NK-92 treated with Interleukin-12 subunit alpha and Interleukin-12 subunit beta, amount 100 ng/mL, for 24 hours (cell line): Measurements from ENCODE around the gene CD28.

Source experiments
- DNase-seq: peaks from one replicate; lab custom pipeline; 2025; lab: John Stamatoyannopoulos, UW

CD28 gene

GRCh38 chr2:203706403-203706802 is at the start of gene CD28:
TSS of gene CD28 (plus strand) at chr2:203706639. CDS start at chr2:203706697, 58 bp downstream.
- peak; percentile 92 for DNase-seq

DNA sequence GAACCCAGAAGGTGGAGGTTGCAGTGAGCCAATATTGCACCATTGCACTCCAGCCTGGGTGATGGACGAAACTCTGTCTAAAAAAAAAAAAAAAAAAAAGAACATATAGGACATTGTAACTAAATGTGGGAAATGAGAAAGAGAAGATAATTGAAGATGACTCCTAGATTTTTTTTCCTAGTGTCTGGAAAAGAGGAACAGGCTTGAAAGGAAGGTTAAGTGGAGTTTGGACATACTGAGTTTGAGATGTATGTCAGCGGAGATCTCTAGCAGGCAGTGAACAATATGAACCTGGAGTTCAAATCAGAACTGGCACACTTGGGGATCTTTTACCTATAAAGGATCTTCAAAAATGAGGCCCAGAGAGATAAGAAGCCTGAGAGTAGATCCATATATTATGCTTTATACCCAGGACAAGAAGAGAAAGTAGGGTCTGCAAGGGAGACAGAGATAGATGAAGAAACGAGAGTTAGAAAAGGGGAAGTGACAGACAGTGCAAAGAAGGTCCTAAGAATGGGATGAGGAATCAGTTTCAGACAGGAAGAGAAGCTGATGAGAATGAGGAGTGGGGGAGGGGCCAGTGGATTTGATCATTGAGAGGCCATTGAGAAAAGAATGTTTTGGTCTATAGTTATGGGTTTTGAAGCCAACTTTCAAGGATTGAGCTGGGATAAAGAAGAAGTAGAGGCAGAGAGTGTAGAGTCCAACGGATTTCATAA is 46.9 kb upstream of the CD28 start:
- DNase-seq, result no peak

DNA sequence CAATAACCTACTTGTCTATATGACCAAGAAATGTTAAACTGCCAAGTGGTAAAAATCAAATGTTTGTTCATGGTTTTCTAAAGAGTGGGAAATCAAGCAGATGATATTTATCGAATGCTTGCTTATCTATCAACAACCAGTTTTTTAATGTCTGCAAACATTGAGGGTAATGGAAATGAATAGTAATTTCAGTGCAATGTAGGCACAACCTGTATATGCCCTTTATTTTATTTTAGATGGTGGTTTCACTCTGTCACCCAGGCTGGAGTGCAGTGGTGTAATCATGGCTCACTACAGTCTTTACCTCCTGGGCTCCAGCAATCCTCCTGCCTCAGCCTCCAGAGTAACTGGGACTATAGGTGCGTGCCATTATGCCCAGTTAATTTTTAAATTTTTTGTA is 46.0 kb upstream of the CD28 start:
- DNase-seq, result no peak

DNA sequence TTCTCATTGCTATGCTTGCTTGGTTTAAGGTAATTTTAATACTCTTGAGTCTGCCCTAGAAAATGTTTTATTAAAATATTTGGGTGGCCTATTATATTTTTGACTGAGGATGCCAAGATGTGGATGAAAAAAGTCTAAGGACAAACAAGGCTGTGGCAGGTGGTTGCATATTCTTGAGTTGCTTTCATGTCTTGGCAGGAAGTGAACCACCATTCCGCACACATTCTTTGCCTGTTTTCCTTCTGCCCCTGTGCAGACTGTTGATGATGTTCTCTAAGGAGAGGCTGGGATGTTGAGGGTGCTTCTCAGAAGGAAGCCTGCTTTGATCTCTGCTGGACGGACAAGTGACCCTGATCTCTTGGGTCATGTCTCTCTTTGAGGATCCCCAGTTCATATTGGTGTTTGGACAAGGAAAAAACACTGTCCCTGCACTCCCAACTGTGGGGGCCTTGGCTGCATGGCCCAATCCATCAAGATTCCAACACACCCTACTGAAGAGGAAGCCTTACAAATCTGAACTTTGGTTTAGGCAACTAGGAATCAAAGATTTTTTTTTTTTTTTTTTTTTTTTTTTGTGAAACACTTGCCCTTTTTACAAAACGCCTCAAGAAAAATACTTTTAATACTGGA is 45.0 kb upstream of the CD28 start:
- no peak for DNase-seq

- no peak for DNase-seq
Observed at GRCh38 chr2:203662487-203662886, 44.0 kb upstream of the CD28 start.

- no peak for DNase-seq
Observed at GRCh38 chr2:203662951-203663350, 43.5 kb upstream of the CD28 start.

DNA sequence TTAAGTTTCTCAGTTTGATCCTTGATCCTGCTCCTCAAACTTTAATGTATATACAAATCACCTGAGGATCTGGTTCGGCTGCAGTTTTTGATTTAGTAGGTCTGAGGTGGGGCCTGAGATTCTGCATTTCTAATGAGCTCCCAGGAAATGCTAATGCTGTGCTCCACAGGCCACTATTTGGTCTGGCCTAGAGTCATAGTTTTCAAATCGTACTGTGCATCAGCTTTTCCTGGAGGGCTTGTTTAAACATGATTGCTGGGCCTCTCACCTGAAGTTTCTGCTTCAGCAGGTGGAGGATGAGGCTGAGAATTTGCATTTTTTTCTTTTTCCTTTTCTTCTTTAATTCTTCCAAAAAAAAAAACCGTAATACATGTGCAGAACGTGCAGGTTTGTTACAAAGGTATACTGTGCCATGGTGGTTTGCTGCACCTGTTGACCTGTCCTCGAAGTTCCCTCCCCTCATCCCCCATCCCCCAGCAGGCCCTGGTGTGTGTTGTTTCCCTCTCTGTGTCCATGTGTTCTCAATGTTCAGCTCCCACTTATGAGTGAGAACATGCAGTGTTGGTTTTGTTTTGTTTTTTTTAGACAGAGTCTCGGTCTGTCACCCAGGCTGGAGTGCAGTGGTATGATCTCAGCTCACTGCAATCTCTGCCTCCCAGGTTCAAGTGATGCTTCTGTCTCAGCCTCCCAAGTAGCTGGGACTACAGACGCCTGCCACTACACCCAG is 42.2 kb upstream of the CD28 start:
- no peak for DNase-seq

- DNase-seq, result no peak
Observed at GRCh38 chr2:203667838-203668237, 38.6 kb upstream of the CD28 start.

DNA sequence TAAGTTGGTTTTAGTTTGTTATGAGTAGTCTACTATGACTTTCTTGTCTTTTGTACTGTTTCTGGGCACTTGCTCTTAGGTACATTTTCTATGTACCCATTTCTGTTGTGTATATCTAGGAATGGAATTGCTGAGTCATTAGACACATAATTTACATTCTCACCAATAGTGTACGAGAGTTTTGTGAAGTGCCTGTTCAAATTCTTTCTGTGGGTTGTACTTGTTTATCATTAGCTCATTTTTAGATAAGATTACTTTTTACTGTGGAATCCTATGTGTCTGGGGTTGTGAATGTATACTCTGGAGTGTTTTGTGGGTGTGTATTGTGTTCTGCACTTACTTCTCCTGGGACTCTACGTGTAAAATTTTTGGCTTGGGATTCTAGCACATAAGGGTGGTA is 36.6 kb upstream of the CD28 start:
- no peak for DNase-seq

DNA sequence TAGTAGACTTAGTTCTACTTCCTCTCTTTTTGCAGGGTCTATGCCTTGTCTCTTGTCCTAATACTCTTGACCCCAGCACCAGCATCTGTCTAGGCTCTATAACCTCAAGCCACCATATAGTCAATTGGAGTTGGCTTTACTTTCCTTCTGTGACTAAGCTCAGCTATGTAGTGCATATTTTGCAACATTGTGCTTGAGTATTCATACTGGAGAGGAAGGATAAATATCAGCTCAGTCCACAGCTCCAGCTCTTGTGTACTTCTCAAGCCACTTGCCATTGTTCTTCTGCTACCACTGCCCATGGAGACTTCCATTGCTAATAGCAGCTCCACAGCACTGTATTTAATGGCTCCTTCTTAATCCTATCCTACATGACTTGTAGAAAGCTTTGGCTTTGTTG is 35.5 kb upstream of the CD28 start:
- no peak for DNase-seq

- no peak for DNase-seq
Observed at GRCh38 chr2:203671876-203672275, 34.6 kb upstream of the CD28 start.

DNA sequence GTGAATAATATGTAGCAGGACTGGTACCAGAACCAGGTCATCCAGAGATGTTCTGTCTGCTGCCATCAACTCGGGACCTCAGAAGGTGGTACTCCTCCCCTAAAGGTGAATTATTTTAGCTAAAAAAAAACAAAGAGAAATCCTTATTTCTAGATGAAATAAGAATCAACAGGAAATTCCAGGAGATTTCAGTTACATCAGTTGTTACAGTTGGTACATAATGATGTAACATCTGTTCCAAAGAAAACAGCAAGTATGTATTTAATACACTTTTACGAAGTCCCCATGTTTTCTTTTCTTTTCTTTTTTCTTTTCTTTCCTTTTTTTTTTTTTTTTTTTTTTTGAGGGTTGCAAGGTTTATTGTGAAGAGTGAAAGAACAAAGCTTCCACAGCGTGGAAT is 33.6 kb upstream of the CD28 start:
- no peak for DNase-seq

DNA sequence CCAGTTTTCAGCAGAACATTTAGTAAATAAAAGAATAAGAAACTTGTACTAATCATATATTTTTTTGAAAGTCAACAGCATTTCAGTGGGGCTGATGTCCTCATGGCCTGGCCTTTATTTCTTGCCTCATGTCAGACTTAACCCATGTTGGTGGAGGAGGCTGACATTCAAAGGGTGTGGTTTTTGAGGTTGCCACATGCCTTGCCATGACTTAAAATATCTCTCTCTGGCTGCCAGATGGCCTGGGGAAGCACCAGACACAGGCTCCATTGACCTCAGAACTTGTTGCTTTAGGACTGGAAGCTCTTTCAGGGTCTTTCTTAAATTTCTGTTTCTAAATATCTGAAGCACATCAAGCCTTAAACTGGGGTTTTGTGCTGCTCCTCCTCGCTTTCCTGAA is 32.5 kb upstream of the CD28 start:
- peak; percentile 67 for DNase-seq

- DNase-seq, result no peak
Observed at GRCh38 chr2:203675086-203675485, 31.4 kb upstream of the CD28 start.

GRCh38 chr2:203678971-203679370 is 27.5 kb upstream of the CD28 start:
- no peak for DNase-seq

DNA sequence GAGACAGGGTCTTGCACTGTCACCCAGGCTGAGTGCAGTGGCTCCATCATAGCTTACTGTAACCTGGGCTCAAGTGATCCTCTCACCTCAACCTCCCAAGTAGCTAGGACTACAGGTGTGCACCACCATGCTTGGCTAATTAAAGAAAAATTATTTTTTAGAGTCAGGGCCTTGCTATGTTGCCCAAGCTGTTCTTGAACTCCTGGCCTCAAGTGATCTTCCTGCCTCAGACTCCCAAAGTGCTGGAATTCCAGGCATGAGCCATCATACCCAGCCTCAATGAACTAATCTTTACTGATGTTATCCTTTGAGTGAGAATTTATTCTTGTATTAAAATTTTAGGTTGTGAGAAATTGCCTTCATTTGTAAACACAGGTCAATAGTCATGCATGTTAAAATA is 27.0 kb upstream of the CD28 start:
- no peak for DNase-seq

DNA sequence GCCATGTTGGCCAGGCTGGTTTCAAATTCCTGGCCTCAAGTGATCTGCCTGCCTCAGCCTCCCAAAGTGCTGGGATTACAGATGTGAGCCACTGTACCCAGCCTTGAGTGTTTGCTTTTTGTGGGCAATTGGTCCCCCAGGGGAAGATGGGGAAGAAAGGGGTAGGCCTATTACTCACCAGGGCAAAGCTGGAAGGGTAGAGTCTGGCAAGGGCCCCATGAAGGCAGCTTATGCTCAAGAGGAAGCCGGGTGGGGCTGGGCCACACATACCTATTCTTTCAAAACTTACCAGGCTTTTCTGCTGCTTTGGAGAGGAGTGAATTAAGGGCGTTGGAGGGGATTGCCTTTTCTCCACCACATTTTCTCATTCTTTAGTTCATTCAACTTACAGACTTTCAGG is 24.5 kb upstream of the CD28 start:
- DNase-seq, result no peak

- no peak for DNase-seq
Observed at GRCh38 chr2:203682688-203683130, 23.7 kb upstream of the CD28 start.

- DNase-seq, result no peak
Observed at GRCh38 chr2:203683421-203683820, 23.0 kb upstream of the CD28 start.

- peak; percentile 62 for DNase-seq
Observed at GRCh38 chr2:203683932-203684556, 22.4 kb upstream of the CD28 start.

GRCh38 chr2:203685081-203685621 is 21.3 kb upstream of the CD28 start:
- no peak for DNase-seq

GRCh38 chr2:203685789-203686420 is 20.5 kb upstream of the CD28 start:
- no peak for DNase-seq
